ENCODE results near the gene ANO2. TPM values are rescaled to one million over a fixed set of nuclear protein-coding genes. Genes with fewer than 3 reads are reported as not detected.
"Not testable (repeated sequence)": the region's sequence is repeated elsewhere in the genome, so short reads cannot be mapped to it uniquely, and the experiment has no call there.

The ANO2 gene
- total and polyA plus RNA-seq, 7 experiments from 2014 or later: not detected

DNA sequence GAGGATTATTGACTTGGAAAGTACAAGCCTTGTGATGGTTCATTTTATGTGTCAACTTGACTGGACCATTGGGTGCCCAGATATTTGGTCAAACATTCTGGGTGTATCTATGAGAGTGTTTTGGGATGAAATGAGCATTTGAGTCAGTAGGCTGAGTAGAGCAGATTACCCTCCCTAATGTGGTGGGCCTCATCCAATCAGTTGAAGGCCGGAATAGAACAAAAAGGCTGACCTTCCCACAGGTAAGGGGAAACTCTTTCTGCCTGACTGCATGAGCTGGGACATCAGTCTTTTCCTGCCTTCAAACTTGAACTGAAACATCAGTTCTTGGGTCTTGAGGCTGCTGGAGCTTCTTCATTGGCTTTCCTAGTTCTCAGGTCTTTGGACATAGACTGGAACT lies 98.1 kb downstream of the ANO2 start:
- no peak for DNase-seq
- Histone ChIP-seq H3K27ac (ENCODE audit: low read depth, low read length) (no peak overlapping the region), H3K36me3 (ENCODE audit: control insufficient read depth in 2 of 3, insufficient read depth in 3 of 3, low read length in 3 of 3) (no peaks in the 10 kb centered on the region), H3K4me1 (ENCODE audit: control insufficient read depth in 2 of 2, insufficient read depth in 2 of 2, low read length in 2 of 2) (no peaks in the 10 kb centered on the region), H3K9me3 (ENCODE audit: control insufficient read depth in 2 of 3, low read length in 3 of 3) (peaks cover 0 to 3% (median 0%) of the 10 kb centered on the region in 3 experiments), H3K4me3 (ENCODE audit: low read length) (no peak overlapping the region), H3K27me3 (ENCODE audit: control insufficient read depth in 2 of 2, insufficient read depth in 2 of 2, low read length in 2 of 2) (no peaks in the 10 kb centered on the region)
- Mint-ChIP-seq H3K9me3 (peaks cover 0 to 15% (median 6%) of the 10 kb centered on the region in 11 donors), H3K36me3 (peaks cover 0 to 4% (median 0%) of the 10 kb centered on the region in 5 donors), H3K27ac (no peak overlapping the region), H3K4me1 (no peaks in the 10 kb centered on the region), H3K4me3 (no peak overlapping the region), H3K27me3 (peaks cover 0 to 41% (median 28%) of the 10 kb centered on the region in 5 donors)
- intact Hi-C loops (cut with micrococcal nuclease): no loop called here
- no peak for ATAC-seq
- CTCF ChIA-PET: no interaction called here
- POLR2A ChIA-PET: no interaction called here

DNA sequence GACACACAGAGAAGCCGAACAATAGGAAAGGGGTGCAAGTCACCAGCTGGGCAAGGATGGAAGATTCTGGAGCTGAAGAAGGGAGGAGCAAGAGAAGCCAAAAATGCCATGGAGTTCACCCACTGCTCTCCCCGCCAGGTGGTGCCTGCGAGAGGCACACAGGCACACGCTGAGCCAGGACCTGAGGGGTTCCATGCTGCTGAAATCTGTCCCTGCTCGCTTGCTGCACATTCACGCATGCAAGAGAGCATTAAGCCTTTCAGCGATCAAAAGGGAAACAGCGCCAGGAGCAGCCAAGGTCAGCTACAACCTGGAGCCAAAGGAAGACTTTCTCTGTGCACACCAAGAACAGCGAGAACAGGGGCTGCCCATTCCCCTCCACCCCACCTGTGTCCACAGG lies 104.1 kb downstream of the ANO2 start:
- DNase-seq: no peak
- no peak overlapping the region for H3K4me3 ChIP-seq (ENCODE audit: low read length)
- intact Hi-C loops (cut with micrococcal nuclease): no loop called here
- POLR2A ChIA-PET: no interaction called here
- H3K27me3 Mint-ChIP-seq: peaks cover 0 to 39% (median 16%) of the 10 kb centered on the region in 5 donors
- CTCF ChIA-PET: no interaction called here
- H3K4me1 Mint-ChIP-seq: no peaks in the 10 kb centered on the region
- H3K9me3 ChIP-seq (ENCODE audit: control insufficient read depth in 2 of 3, low read length in 3 of 3): no peaks in the 10 kb centered on the region
- no peak overlapping the region for H3K27ac ChIP-seq (ENCODE audit: low read depth, low read length)
- H3K4me3 Mint-ChIP-seq: no peak overlapping the region
- H3K36me3 Mint-ChIP-seq: no peaks in the 10 kb centered on the region
- no peak overlapping the region for H3K27ac Mint-ChIP-seq
- no peaks in the 10 kb centered on the region for H3K36me3 ChIP-seq (ENCODE audit: control insufficient read depth in 2 of 3, insufficient read depth in 3 of 3, low read length in 3 of 3)
- no peak for ATAC-seq
- peaks cover 0 to 1% (median 0%) of the 10 kb centered on the region in 11 donors for H3K9me3 Mint-ChIP-seq
- H3K27me3 ChIP-seq (ENCODE audit: control insufficient read depth in 2 of 2, insufficient read depth in 2 of 2, low read length in 2 of 2): no peaks in the 10 kb centered on the region
- no peaks in the 10 kb centered on the region for H3K4me1 ChIP-seq (ENCODE audit: control insufficient read depth in 2 of 2, insufficient read depth in 2 of 2, low read length in 2 of 2)

DNA sequence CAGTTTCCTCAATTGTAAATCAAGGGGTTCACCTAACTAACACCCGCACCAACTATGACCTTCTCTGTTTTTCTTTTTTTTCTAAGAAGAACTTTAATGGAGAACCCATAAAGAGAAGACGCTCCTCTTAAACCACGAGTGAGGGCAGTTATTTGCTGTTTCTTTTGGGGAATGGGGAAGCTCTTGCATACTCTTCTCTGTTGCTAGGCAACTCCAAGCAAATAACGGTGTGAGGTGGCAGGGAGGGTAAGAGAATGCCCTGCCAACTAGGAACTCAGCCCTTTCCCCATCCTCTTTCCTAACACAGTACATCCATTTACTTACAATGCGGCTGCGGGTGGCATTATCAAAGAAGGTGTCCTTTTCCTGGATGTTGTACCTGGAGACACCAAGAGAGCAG lies 114.9 kb downstream of the ANO2 start:
- H3K4me1 Mint-ChIP-seq: no peaks in the 10 kb centered on the region
- ChIA-PET POLR2A (no interaction called here), CTCF (no interaction called here)
- H3K4me3 Mint-ChIP-seq: no peak overlapping the region
- Histone ChIP-seq H3K27ac (ENCODE audit: low read depth, low read length) (no peak overlapping the region), H3K4me1 (ENCODE audit: control insufficient read depth in 2 of 2, insufficient read depth in 2 of 2, low read length in 2 of 2) (no peaks in the 10 kb centered on the region), H3K4me3 (ENCODE audit: low read length) (no peak overlapping the region), H3K36me3 (ENCODE audit: control insufficient read depth in 2 of 3, insufficient read depth in 3 of 3, low read length in 3 of 3) (no peaks in the 10 kb centered on the region), H3K27me3 (ENCODE audit: control insufficient read depth in 2 of 2, insufficient read depth in 2 of 2, low read length in 2 of 2) (no peaks in the 10 kb centered on the region), H3K9me3 (ENCODE audit: control insufficient read depth in 2 of 3, low read length in 3 of 3) (no peaks in the 10 kb centered on the region)
- peaks cover 3 to 50% (median 19%) of the 10 kb centered on the region in 5 donors for H3K27me3 Mint-ChIP-seq
- H3K36me3 Mint-ChIP-seq: no peaks in the 10 kb centered on the region
- intact Hi-C loops (cut with micrococcal nuclease): no loop called here
- H3K9me3 Mint-ChIP-seq: peaks cover 0 to 6% (median 2%) of the 10 kb centered on the region in 11 donors
- ATAC-seq (no peak), DNase-seq (no peak)
- H3K27ac Mint-ChIP-seq: no peak overlapping the region

DNA sequence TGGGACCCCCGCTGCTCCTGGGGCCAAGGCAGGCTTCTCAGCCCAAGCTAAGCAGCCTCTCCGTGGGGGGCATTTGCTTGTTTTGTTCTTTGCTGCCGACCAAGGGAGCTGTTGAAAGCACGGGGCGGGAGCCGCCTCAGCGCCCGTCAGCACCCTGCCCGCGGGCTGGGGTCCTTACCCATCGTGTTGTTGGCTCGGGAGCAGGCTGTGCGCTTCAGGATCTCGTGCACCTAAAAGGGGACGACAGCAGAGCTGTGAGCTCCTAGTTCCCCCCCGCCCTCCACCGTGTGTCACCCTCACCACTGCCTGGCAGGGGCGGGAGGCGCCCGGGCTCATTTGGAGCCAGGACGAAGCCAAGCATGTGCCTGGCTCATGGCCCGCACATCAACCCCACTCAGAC lies 117.5 kb downstream of the ANO2 start:
- Histone ChIP-seq H3K4me1 (ENCODE audit: control insufficient read depth in 2 of 2, insufficient read depth in 2 of 2, low read length in 2 of 2) (no peaks in the 10 kb centered on the region), H3K36me3 (ENCODE audit: control insufficient read depth in 2 of 3, insufficient read depth in 3 of 3, low read length in 3 of 3) (no peaks in the 10 kb centered on the region), H3K9me3 (ENCODE audit: control insufficient read depth in 2 of 3, low read length in 3 of 3) (no peaks in the 10 kb centered on the region), H3K27ac (ENCODE audit: low read depth, low read length) (no peak overlapping the region), H3K4me3 (ENCODE audit: low read length) (no peak overlapping the region), H3K27me3 (ENCODE audit: control insufficient read depth in 2 of 2, insufficient read depth in 2 of 2, low read length in 2 of 2) (no peaks in the 10 kb centered on the region)
- POLR2A ChIA-PET: no interaction called here
- peaks cover 0 to 17% (median 8%) of the 10 kb centered on the region in 11 donors for H3K9me3 Mint-ChIP-seq
- ATAC-seq: no peak
- CTCF ChIA-PET: no interaction called here
- no peak overlapping the region for H3K27ac Mint-ChIP-seq
- H3K27me3 Mint-ChIP-seq: peaks cover 0 to 53% (median 20%) of the 10 kb centered on the region in 5 donors
- no peaks in the 10 kb centered on the region for H3K4me1 Mint-ChIP-seq
- DNase-seq: no peak
- intact Hi-C loops (cut with micrococcal nuclease): no loop called here
- no peak overlapping the region for H3K4me3 Mint-ChIP-seq
- peaks cover 0 to 4% (median 0%) of the 10 kb centered on the region in 5 donors for H3K36me3 Mint-ChIP-seq

DNA sequence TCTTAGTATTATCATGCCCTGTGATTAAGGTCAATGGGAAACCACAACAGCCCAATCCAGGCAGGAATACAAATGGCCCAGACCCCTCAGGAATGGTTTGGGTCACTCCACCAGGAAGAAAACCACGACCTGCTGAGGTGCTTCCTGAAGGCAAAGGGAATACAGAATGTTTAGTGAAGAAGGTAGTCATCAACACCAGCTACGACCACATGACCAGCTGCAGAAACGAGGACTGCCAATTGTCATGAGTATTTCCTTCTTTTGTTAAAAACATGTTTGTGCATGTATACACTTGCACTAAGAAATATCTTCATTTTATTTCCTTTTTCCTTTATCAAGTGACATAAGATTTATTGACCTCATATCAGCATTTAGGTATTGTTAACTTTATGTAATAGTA lies 119.3 kb downstream of the ANO2 start:
- H3K27ac Mint-ChIP-seq: not testable (repeated sequence)

DNA sequence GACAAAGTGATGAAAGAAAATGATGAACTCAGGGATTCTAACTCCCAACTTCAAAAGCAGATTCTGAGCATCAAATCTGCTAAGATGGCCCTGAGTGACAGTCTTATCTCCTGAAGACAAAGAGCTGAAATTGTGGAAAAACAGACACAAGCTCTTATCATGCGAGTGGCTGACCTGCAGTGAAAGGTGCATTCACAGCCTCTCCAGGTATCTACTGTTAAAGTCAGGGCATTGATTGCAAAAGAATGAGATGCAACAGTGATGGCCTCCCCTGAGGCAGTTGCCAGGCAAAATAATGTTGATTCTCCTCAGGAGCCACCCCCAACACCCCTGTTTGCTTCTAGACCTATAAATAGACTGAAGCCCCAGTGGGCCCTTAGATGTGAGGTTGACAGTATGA lies 126.2 kb downstream of the ANO2 start:
- H3K4me1 ChIP-seq (ENCODE audit: control insufficient read depth in 2 of 2, insufficient read depth in 2 of 2, low read length in 2 of 2); H3K4me3 Mint-ChIP-seq; CTCF ChIA-PET: not testable (repeated sequence)

More for the DNA sequence above, 119.3 kb downstream of the ANO2 start:
- Mint-ChIP-seq H3K27me3 (peaks cover 0 to 37% (median 11%) of the 10 kb centered on the region in 5 donors), H3K9me3 (peaks cover 0 to 29% (median 9%) of the 10 kb centered on the region in 11 donors)
- H3K36me3 Mint-ChIP-seq; H3K27me3 ChIP-seq (ENCODE audit: control insufficient read depth in 2 of 2, insufficient read depth in 2 of 2, low read length in 2 of 2); POLR2A ChIA-PET; H3K9me3 ChIP-seq (ENCODE audit: control insufficient read depth in 2 of 3, low read length in 3 of 3); H3K4me1 ChIP-seq (ENCODE audit: control insufficient read depth in 2 of 2, insufficient read depth in 2 of 2, low read length in 2 of 2); H3K27ac ChIP-seq (ENCODE audit: low read depth, low read length); H3K4me1 Mint-ChIP-seq; ATAC-seq; H3K4me3 Mint-ChIP-seq; intact Hi-C loops (cut with micrococcal nuclease); H3K36me3 ChIP-seq (ENCODE audit: control insufficient read depth in 2 of 3, insufficient read depth in 3 of 3, low read length in 3 of 3); CTCF ChIA-PET; H3K4me3 ChIP-seq (ENCODE audit: low read length); DNase-seq: not testable (repeated sequence)

DNA sequence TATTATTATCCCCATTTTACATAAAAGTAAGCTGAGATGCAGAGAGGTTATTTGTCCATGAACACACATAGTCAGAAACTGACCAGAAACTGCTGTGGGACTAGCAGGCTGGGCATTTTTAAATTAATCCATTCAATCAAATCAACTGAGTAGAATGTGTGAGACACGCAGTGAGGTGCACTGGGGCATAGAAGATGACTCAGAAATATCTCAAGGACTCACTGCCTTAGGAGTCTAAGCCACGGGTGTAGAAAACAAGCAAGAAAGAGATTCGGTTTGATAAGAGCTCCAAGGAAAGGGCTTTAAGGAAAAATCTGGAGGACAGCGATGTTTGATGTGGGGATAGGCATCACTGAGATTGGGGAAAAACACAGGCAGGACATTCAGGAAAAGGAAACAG lies 127.8 kb downstream of the ANO2 start:
- no peak for ATAC-seq
- Mint-ChIP-seq H3K4me3 (no peak overlapping the region), H3K9me3 (peaks cover 6 to 32% (median 12%) of the 10 kb centered on the region in 11 donors), H3K36me3 (peaks cover 0 to 5% (median 0%) of the 10 kb centered on the region in 5 donors), H3K27me3 (peaks cover 3 to 26% (median 14%) of the 10 kb centered on the region in 5 donors), H3K4me1 (peaks cover 0 to 2% (median 0%) of the 10 kb centered on the region in 7 donors), H3K27ac (no peak overlapping the region)
- ChIA-PET POLR2A (no interaction called here), CTCF (no interaction called here)
- no peak overlapping the region for H3K4me3 ChIP-seq (ENCODE audit: low read length)
- H3K27me3 ChIP-seq (ENCODE audit: control insufficient read depth in 2 of 2, insufficient read depth in 2 of 2, low read length in 2 of 2): no peaks in the 10 kb centered on the region
- H3K4me1 ChIP-seq (ENCODE audit: control insufficient read depth in 2 of 2, insufficient read depth in 2 of 2, low read length in 2 of 2): no peaks in the 10 kb centered on the region
- no peak overlapping the region for H3K27ac ChIP-seq (ENCODE audit: low read depth, low read length)
- no peaks in the 10 kb centered on the region for H3K9me3 ChIP-seq (ENCODE audit: control insufficient read depth in 2 of 3, low read length in 3 of 3)
- H3K36me3 ChIP-seq (ENCODE audit: control insufficient read depth in 2 of 3, insufficient read depth in 3 of 3, low read length in 3 of 3): no peaks in the 10 kb centered on the region
- intact Hi-C loops (cut with micrococcal nuclease): no loop called here
- DNase-seq: no peak

More for the DNA sequence above, 126.2 kb downstream of the ANO2 start:
- H3K36me3 ChIP-seq (ENCODE audit: control insufficient read depth in 2 of 3, insufficient read depth in 3 of 3, low read length in 3 of 3); DNase-seq; ATAC-seq; H3K27me3 ChIP-seq (ENCODE audit: control insufficient read depth in 2 of 2, insufficient read depth in 2 of 2, low read length in 2 of 2); H3K9me3 ChIP-seq (ENCODE audit: control insufficient read depth in 2 of 3, low read length in 3 of 3); H3K27ac ChIP-seq (ENCODE audit: low read depth, low read length); POLR2A ChIA-PET; H3K4me1 Mint-ChIP-seq; intact Hi-C loops (cut with micrococcal nuclease); H3K4me3 ChIP-seq (ENCODE audit: low read length); H3K27ac Mint-ChIP-seq; H3K36me3 Mint-ChIP-seq: not testable (repeated sequence)
- Mint-ChIP-seq H3K9me3 (peaks cover 6 to 46% (median 16%) of the 10 kb centered on the region in 11 donors), H3K27me3 (peaks cover 3 to 21% (median 14%) of the 10 kb centered on the region in 5 donors)

All from naive thymus-derived CD4-positive, alpha-beta T cell (primary cell).